K562 (cell line): ENCODE measurements around the gene FLAD1. TPM values are rescaled to one million over a fixed set of nuclear protein-coding genes. Genes with fewer than 3 reads are reported as not detected.
A peak's percentile ranks its signal among the peaks of the same experiment; 100 is the strongest.

ENCODE experiments used
- ARID3B ChIP-seq: fragments of 250-450 bp; sonication (Bioruptor Pico); IDR thresholded peaks from 2 replicates; pipeline ENCODE4 v1.4.0; 2020; ENCODE audit warnings: borderline replicate concordance
- CEBPG ChIP-seq, 3 experiments: fragments of 200-800 bp in 1 of 3; sonication (Bioruptor generic) in 1 of 3; sonication (generic) in 1 of 3; formaldehyde crosslinking in 1 of 3; IDR thresholded peaks in 2 of 3; conservative IDR thresholded peaks in 1 of 3; 2 replicates each; pipeline versions ENCODE4 v1.6.1 to v1.8.0; 2016 to 2022; ENCODE audit warnings: missing compliant biosample characterization in 2 of 3, missing genetic modification characterization in 2 of 3, mild to moderate bottlenecking in 1 of 3, missing genetic modification reagents in 1 of 3
- L3MBTL2 ChIP-seq: fragments of 450-650 bp; IDR thresholded peaks from 2 replicates; pipeline ENCODE4 v1.6.1; 2016; ENCODE audit warnings: mild to moderate bottlenecking, moderate library complexity
- SP2 ChIP-seq: IDR thresholded peaks from 2 replicates; pipeline ENCODE4 v1.6.1; 2011; ENCODE audit warnings: mild to moderate bottlenecking, low read depth, low read length, moderate library complexity; ENCODE audit not compliant: poor library complexity, severe bottlenecking; ENCODE audit errors: extremely low read depth
- TARDBP ChIP-seq: fragments of 450-650 bp; IDR thresholded peaks from 2 replicates; pipeline ENCODE4 v1.6.1; 2016
- USF2 ChIP-seq: sonication (generic); formaldehyde crosslinking; IDR thresholded peaks from 2 replicates; pipeline ENCODE4 v1.5.0; 2020; ENCODE audit warnings: missing genetic modification reagents
- ZNF444 ChIP-seq: fragments of 250-450 bp; sonication (Bioruptor Pico); IDR thresholded peaks from 2 replicates; pipeline ENCODE4 v1.4.0; 2020; ENCODE audit warnings: mild to moderate bottlenecking, moderate library complexity
- ZNF740 ChIP-seq, 3 experiments: fragments of 200-800 bp in 1 of 3; sonication (Bioruptor generic) in 1 of 3; sonication (generic) in 1 of 3; formaldehyde crosslinking in 1 of 3; IDR thresholded peaks; 2 replicates each; pipeline versions ENCODE4 v1.6.1 to v1.8.0; 2016 to 2022; ENCODE audit warnings: mild to moderate bottlenecking in 2 of 3, missing compliant biosample characterization in 2 of 3, missing genetic modification characterization in 2 of 3, missing genetic modification reagents in 1 of 3
- polyA plus RNA-seq, 8 experiments: library from polyadenylated mRNA; depleted of rRNA in 4 of 8; stranded (reverse) in 5 of 8; unstranded in 3 of 8; fragments of >200 nt; fragmentation: Nextera tagmentation in 2 of 8; fragmentation: Illumina TruSeq in 1 of 8; extraction: Ambion mirVana in 2 of 8; extraction: Trizol in 1 of 8; gene quantifications; 2 replicates each; pipeline versions ENCODE4 v1.2.1 to v1.2.3, GENCODE V29; 2011 to 2014; ENCODE audit warnings: inconsistent platforms in 1 of 8, missing spikeins in 1 of 8
- total RNA-seq, 7 experiments: library from RNA; depleted of rRNA in 6 of 7; stranded (reverse); fragments of >200 nt in 6 of 7; fragmentation: Illumina TruSeq in 2 of 7; extraction: Trizol in 2 of 7; gene quantifications; 2 replicates each; pipeline versions ENCODE4 v1.2.1 to v1.2.3, GENCODE V29; 2011 to 2021; ENCODE audit warnings: low replicate concordance in 1 of 7

FLAD1 gene
- total and polyA plus RNA-seq, 9 of the 15 experiments (the other 6 are each of a cell fraction or from before 2014, with no cell fraction given) = 24.9 to 85.8 (median 67.0) TPM

GRCh38 chr1:155012026-155012546 lies 28.9 kb downstream of the FLAD1 start (continued):
- no peak for TF ChIP-seq ARID3B
- peak; percentile 21; the same call in 1 of the 2 replicates for TF ChIP-seq L3MBTL2
- TF ChIP-seq USF2 (CRISPR knock-in tag) = peak; percentile 48
- TF ChIP-seq SP2 = peak; percentile 46
- peak; percentile 79 for TF ChIP-seq ZNF444
- TF ChIP-seq CEBPG (CRISPR knock-in tag; IDR thresholded peaks at IDR 0.05) = no peak
- TF ChIP-seq CEBPG (tag; conservative IDR thresholded peaks at IDR 0.05 in 1 of 2, IDR thresholded peaks at IDR 0.05 in 1 of 2) = peak in 1 of 2 experiments; percentile 45; a peak in 2 of 4 replicates
- 0 out of 2 replicates have a peak, but pooled peaks have one; percentile 32 for TF ChIP-seq ZNF740 (CRISPR knock-in tag; IDR thresholded peaks at IDR 0.05)
- TF ChIP-seq ZNF740 (tag; IDR thresholded peaks at IDR 0.05) = no peak
- TF ChIP-seq TARDBP = no peak
